Neural cell (in vitro differentiated cells): ENCODE data around the gene PBX1. TPM values are rescaled to one million over a fixed set of nuclear protein-coding genes. Genes with fewer than 3 reads are reported as not detected.

Experiments
- H2AFZ ChIP-seq: fragments of 200-600, 300-800 bp; sonication (generic), shearing (Covaris generic); 2 replicates; pipeline ENCODE4 v1.6.0; 2014; ENCODE audit warnings: low read depth, mild to moderate bottlenecking, antibody characterized with exemption, low read length, moderate library complexity
- H3F3A ChIP-seq: fragments of 200-600 bp; shearing (Covaris generic); 2 replicates; pipeline ENCODE4 v1.6.1; 2016; ENCODE audit warnings: mild to moderate bottlenecking, moderate library complexity, mixed read lengths, antibody characterized with exemption, low read length; ENCODE audit not compliant: insufficient read depth, poor library complexity, severe bottlenecking
- H3K27ac ChIP-seq: fragments of 200-600, 300-800 bp; sonication (generic), shearing (Covaris generic); 2 replicates; pipeline ENCODE4 v1.5.1; 2014; ENCODE audit warnings: mild to moderate bottlenecking, low read length, moderate library complexity
- H3K27me3 ChIP-seq: fragments of 300-800, 200-600 bp; sonication (generic), shearing (Covaris generic); 2 replicates; pipeline ENCODE4 v1.6.0; 2014; ENCODE audit warnings: mild to moderate bottlenecking, low read depth, low read length, moderate library complexity; ENCODE audit not compliant: insufficient read depth
- H3K36me3 ChIP-seq: fragments of 300-800, 200-600 bp; sonication (generic), shearing (Covaris generic); 2 replicates; pipeline ENCODE4 v1.5.1; 2014; ENCODE audit warnings: mild to moderate bottlenecking, antibody characterized with exemption, low read length, moderate library complexity; ENCODE audit not compliant: insufficient read depth
- H3K4me2 ChIP-seq: fragments of 300-800, 200-600 bp; sonication (generic), shearing (Covaris generic); 2 replicates; pipeline ENCODE4 v1.6.0; 2014; ENCODE audit warnings: mild to moderate bottlenecking, low read length
- H3K4me3 ChIP-seq: fragments of 300-800, 200-600 bp; sonication (generic), shearing (Covaris generic); 2 replicates; pipeline ENCODE4 v1.5.1; 2014; ENCODE audit warnings: mild to moderate bottlenecking, low read length, moderate library complexity
- H3K79me2 ChIP-seq: fragments of 200-600 bp; shearing (Covaris generic); replicated peaks from 2 replicates; pipeline ENCODE4 v1.6.0; 2014; ENCODE audit warnings: mild to moderate bottlenecking, low read length, moderate library complexity; ENCODE audit not compliant: insufficient read depth
- H3K9ac ChIP-seq: fragments of 300-800, 200-600 bp; sonication (generic), shearing (Covaris generic); 2 replicates; pipeline ENCODE4 v1.6.1; 2016; ENCODE audit warnings: mild to moderate bottlenecking, low read length, mixed read lengths
- H3K9me2 ChIP-seq: fragments of 200-600 bp; shearing (Covaris generic); 2 replicates; pipeline ENCODE4 v1.6.1; 2016; ENCODE audit warnings: mild to moderate bottlenecking, low read length, mixed read lengths; ENCODE audit not compliant: insufficient read depth
- H3K9me3 ChIP-seq: fragments of 200-600, 300-800 bp; sonication (generic), shearing (Covaris generic); 2 replicates; pipeline ENCODE4 v1.6.1; 2016; ENCODE audit warnings: mild to moderate bottlenecking, mixed run types, low read length, moderate library complexity, mixed read lengths
- H4K20me1 ChIP-seq: fragments of 200-600 bp; shearing (Covaris generic); 2 replicates; pipeline ENCODE4 v1.6.1; 2016; ENCODE audit warnings: mild to moderate bottlenecking, mixed run types; ENCODE audit not compliant: insufficient read depth
- CTCF ChIP-seq: fragments of 450-650 bp; IDR thresholded peaks from 2 replicates; pipeline ENCODE4 v1.5.1; 2014; ENCODE audit warnings: antibody characterized with exemption, mild to moderate bottlenecking, moderate library complexity; ENCODE audit not compliant: poor library complexity, severe bottlenecking
- EP300 ChIP-seq: fragments of 450-650 bp; conservative IDR thresholded peaks from 2 replicates; pipeline ENCODE4 v1.6.1; 2014; ENCODE audit warnings: antibody characterized with exemption, mild to moderate bottlenecking, moderate library complexity; ENCODE audit not compliant: poor library complexity, severe bottlenecking
- EZH2 ChIP-seq: fragments of 200-600, 300-800 bp; shearing (Covaris generic), sonication (generic); IDR thresholded peaks from 2 replicates; pipeline ENCODE4 v1.6.1; 2014; ENCODE audit warnings: antibody characterized with exemption, low read length, borderline replicate concordance, mild to moderate bottlenecking; ENCODE audit not compliant: insufficient read depth, poor library complexity, severe bottlenecking
- MXI1 ChIP-seq: fragments of 450-650 bp; conservative IDR thresholded peaks from 2 replicates; pipeline ENCODE4 v1.6.1; 2014; ENCODE audit warnings: antibody characterized with exemption, mild to moderate bottlenecking; ENCODE audit not compliant: poor library complexity, severe bottlenecking
- POLR2AphosphoS5 ChIP-seq: IDR thresholded peaks from 2 replicates; pipeline ENCODE4 v1.6.1; 2012
- RAD21 ChIP-seq: fragments of 450-650 bp; conservative IDR thresholded peaks from 2 replicates; pipeline ENCODE4 v1.6.1; 2014; ENCODE audit warnings: antibody characterized with exemption, mild to moderate bottlenecking, moderate library complexity
- REST ChIP-seq: IDR thresholded peaks from 2 replicates; pipeline ENCODE4 v1.6.1; 2012; ENCODE audit warnings: borderline replicate concordance
- SMC3 ChIP-seq: fragments of 450-650 bp; conservative IDR thresholded peaks from 2 replicates; pipeline ENCODE4 v1.6.1; 2014; ENCODE audit warnings: antibody characterized with exemption, mild to moderate bottlenecking, moderate library complexity; ENCODE audit not compliant: poor library complexity
- TAF1 ChIP-seq: IDR thresholded peaks from 2 replicates; pipeline ENCODE4 v1.6.1; 2012; ENCODE audit warnings: low read depth
- polyA plus RNA-seq: library from polyadenylated mRNA; depleted of rRNA; stranded (reverse); fragments of >200 nt; gene quantifications from 2 replicates; pipeline ENCODE4 v1.2.3, GENCODE V29; 2014

Gene PBX1
- polyA plus RNA-seq, 1 donor from 2014 or later, result 42.4 TPM

GRCh38 chr1:164735315-164736052, 176.5 kb downstream of the PBX1 start:
- peaks cover 55% of the 10 kb centered on the region for H3K79me2 ChIP-seq
- H2AFZ ChIP-seq, result no peak overlapping the region
- H3K27me3 ChIP-seq, result no peaks in the 10 kb centered on the region
- no peaks in the 10 kb centered on the region for H3K36me3 ChIP-seq
- no peak overlapping the region for H3K9ac ChIP-seq
- H3K9me3 ChIP-seq, result no peaks in the 10 kb centered on the region
- H3K4me2 ChIP-seq, result no peak overlapping the region
- peaks cover 7% of the 10 kb centered on the region for H3F3A ChIP-seq
- H3K4me3 ChIP-seq, result no peak overlapping the region
- H3K27ac ChIP-seq, result peak overlapping the region; percentile 32
- no peak for TF ChIP-seq POLR2AphosphoS5
- no peak for TF ChIP-seq CTCF
- TF ChIP-seq RAD21, result no peak
- TF ChIP-seq EP300, result no peak
- no peak for TF ChIP-seq TAF1
- no peak for TF ChIP-seq EZH2
- TF ChIP-seq REST, result no peak
- TF ChIP-seq SMC3, result no peak
- no peak for TF ChIP-seq MXI1
- no peaks in the 10 kb centered on the region for H4K20me1 ChIP-seq
- no peaks in the 10 kb centered on the region for H3K9me2 ChIP-seq

GRCh38 chr1:164736137-164736536, 177.2 kb downstream of the PBX1 start:
- Histone ChIP-seq H4K20me1 (no peaks in the 10 kb centered on the region), H3K4me3 (no peak overlapping the region), H3K36me3 (no peaks in the 10 kb centered on the region), H3F3A (peaks cover 7% of the 10 kb centered on the region), H3K9ac (no peak overlapping the region), H3K9me3 (no peaks in the 10 kb centered on the region), H3K9me2 (no peaks in the 10 kb centered on the region), H3K27me3 (no peaks in the 10 kb centered on the region), H3K27ac (peak overlapping the region; percentile 32), H3K79me2 (peaks cover 52% of the 10 kb centered on the region), H3K4me2 (no peak overlapping the region), H2AFZ (no peak overlapping the region)
- no peak for TF ChIP-seq RAD21
- peak; percentile 17 for TF ChIP-seq EP300
- TF ChIP-seq SMC3, result no peak
- TF ChIP-seq MXI1, result no peak
